Hepatocyte (in vitro differentiated cells): ENCODE measurements around the gene FDXR.

Experiments used
- CTCF ChIP-seq: fragments of 200-600 bp; sonication (generic); IDR thresholded peaks from 2 replicates; pipeline ENCODE4 v1.5.1; 2016; ENCODE audit warnings: antibody characterized with exemption, mild to moderate bottlenecking; ENCODE audit not compliant: poor library complexity
- EZH2 ChIP-seq: fragments of 200-600 bp; sonication (generic); IDR thresholded peaks from 2 replicates; pipeline ENCODE4 v1.6.1; 2016; ENCODE audit warnings: antibody characterized with exemption, mild to moderate bottlenecking, borderline replicate concordance

GRCh38 chr17:74871356-74872076 lies 1.3 kb downstream of the FDXR start:
- TF ChIP-seq CTCF (no peak), EZH2 (no peak)
